Upper lobe of right lung (tissue), 1 donor: ENCODE data around the gene WRNIP1. TPM values are rescaled to one million over a fixed set of nuclear protein-coding genes. Genes with fewer than 3 reads are reported as not detected.

Source experiments
- ATAC-seq: fragments of 200-7000 bp; cut with Tn5 transposase; one replicate; pipeline ENCODE4 v1.9.1; 2020; ENCODE audit warnings: mild to moderate bottlenecking, moderate library complexity
- DNase-seq: peaks from one replicate; pipeline ENCODE4 v3.0.0-alpha.2; 2020
- H3K27ac ChIP-seq: fragments of 200-600 bp; one replicate; pipeline ENCODE4 v1.8.0; 2022
- H3K27me3 ChIP-seq: fragments of 200-600 bp; one replicate; pipeline ENCODE4 v1.8.0; 2022; ENCODE audit warnings: mild to moderate bottlenecking
- H3K36me3 ChIP-seq: fragments of 200-600 bp; one replicate; pipeline ENCODE4 v1.8.0; 2022
- H3K4me1 ChIP-seq: fragments of 200-600 bp; one replicate; pipeline ENCODE4 v1.8.0; 2022
- H3K4me3 ChIP-seq: fragments of 200-600 bp; one replicate; pipeline ENCODE4 v1.8.0; 2022; ENCODE audit warnings: mild to moderate bottlenecking
- H3K9me3 ChIP-seq: fragments of 200-600 bp; one replicate; pipeline ENCODE4 v1.8.0; 2022
- intact Hi-C: fragments of 100-400 bp; cut with DNase I; formaldehyde crosslinking; loops from one replicate; pipeline ENCODE4 v1.11.0; 2022
- total RNA-seq: library from RNA; stranded (reverse); fragmentation: NEBNext Ultra II Directional; extraction: Animal tissue kit (Norgen Biotek cat#: 25700); gene quantifications from one replicate; pipeline ENCODE4 v1.2.1, GENCODE V29; 2021
- TF ChIP-seq, protein P1 (sequence below): fragments of 200-600 bp; IDR thresholded peaks from one replicate; pipeline ENCODE4 v1.8.0; 2022; ENCODE audit warnings: antibody characterized with exemption
- donor health status: DM: no; HTN: yes; CAD: no; lungs with severe emphysema.

WRNIP1 gene
- total RNA-seq, 1 donor from 2014 or later: 42.9 TPM

DNA sequence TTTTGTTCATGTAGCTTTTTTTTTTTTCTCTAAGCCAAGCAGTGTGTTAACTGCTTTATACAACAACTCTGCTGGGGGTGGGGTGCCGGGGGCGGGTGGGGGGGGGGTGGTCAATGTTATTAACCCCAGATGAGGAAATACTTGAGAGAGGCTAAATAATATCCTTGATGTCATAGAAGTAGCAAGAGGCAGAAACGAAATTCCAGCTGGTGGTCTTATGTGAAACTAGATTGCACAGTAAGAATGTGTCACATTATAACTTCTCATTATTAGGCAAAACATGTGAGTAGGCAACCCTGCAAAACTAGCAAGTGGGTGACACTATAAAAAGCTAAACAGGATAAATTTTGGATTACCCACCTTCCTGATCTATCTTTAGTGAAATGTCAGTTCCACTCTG, 27.3 kb upstream of the WRNIP1 start:
- no peaks in the 10 kb centered on the region for H3K36me3 ChIP-seq
- no peak overlapping the region for H3K4me3 ChIP-seq
- H3K27me3 ChIP-seq: no peaks in the 10 kb centered on the region
- no peaks in the 10 kb centered on the region for H3K9me3 ChIP-seq
- H3K4me1 ChIP-seq: peaks cover 5% of the 10 kb centered on the region
- TF ChIP-seq, protein P1, sequence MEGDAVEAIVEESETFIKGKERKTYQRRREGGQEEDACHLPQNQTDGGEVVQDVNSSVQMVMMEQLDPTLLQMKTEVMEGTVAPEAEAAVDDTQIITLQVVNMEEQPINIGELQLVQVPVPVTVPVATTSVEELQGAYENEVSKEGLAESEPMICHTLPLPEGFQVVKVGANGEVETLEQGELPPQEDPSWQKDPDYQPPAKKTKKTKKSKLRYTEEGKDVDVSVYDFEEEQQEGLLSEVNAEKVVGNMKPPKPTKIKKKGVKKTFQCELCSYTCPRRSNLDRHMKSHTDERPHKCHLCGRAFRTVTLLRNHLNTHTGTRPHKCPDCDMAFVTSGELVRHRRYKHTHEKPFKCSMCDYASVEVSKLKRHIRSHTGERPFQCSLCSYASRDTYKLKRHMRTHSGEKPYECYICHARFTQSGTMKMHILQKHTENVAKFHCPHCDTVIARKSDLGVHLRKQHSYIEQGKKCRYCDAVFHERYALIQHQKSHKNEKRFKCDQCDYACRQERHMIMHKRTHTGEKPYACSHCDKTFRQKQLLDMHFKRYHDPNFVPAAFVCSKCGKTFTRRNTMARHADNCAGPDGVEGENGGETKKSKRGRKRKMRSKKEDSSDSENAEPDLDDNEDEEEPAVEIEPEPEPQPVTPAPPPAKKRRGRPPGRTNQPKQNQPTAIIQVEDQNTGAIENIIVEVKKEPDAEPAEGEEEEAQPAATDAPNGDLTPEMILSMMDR: no peak
- ATAC-seq (no peak), DNase-seq (no peak)
- intact Hi-C loops: no loop called here
- no peak overlapping the region for H3K27ac ChIP-seq

DNA sequence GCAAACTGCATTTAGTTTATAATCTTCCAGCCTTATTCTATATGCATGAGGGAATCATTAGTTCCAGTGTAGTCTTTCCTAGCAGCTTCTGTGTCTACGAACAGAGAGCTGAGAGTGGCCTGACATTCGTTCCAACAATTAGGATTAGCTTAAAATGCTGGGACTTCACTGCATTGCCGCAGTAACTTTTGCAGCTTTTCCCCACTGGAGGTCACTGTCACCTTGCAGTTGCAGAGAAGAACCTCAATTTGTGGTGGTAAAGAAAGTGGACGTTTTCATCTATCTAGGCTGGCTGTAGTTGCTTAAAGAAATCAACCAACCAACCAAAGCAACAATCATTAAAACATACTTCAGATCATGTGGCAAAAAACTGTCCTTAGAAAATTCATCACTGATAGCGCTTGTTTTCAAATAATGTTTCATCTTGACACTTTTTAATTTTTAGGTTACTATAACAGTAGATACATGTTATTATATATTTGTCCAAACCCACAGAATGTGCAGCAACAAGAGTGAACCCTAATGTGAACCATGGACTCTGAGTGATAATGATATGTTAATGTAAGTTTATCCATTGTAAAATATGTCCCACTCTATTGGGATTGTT, 26.7 kb upstream of the WRNIP1 start:
- Histone ChIP-seq H3K4me1 (no peaks in the 10 kb centered on the region), H3K9me3 (no peaks in the 10 kb centered on the region), H3K27ac (no peak overlapping the region), H3K27me3 (no peaks in the 10 kb centered on the region), H3K36me3 (no peaks in the 10 kb centered on the region), H3K4me3 (no peak overlapping the region)
- ATAC-seq (peak; percentile 72), DNase-seq (no peak)
- intact Hi-C loops: no loop called here
- TF ChIP-seq, protein P1: peak; percentile 60

DNA sequence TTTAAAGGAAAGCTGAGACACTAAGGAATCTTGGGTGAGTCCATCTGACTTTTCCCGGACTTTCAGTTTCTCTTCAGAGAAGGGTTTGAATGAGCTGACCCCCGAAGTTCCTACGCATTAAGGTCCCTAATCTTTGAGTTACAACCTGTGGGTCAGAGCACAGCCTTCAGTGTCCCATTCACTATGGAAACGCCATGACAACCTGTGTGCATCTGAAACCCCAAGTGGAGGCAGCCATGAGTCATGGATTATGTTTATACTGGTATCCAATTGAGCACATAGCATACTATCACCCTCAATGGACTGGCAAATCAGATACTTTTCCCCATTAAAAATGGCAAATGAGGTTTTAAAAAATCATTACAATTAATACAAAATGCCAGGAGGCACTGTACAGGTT, 25.9 kb upstream of the WRNIP1 start:
- no peak overlapping the region for H3K27ac ChIP-seq
- H3K4me3 ChIP-seq: no peak overlapping the region
- H3K4me1 ChIP-seq: no peaks in the 10 kb centered on the region
- DNase-seq (no peak), ATAC-seq (no peak)
- H3K9me3 ChIP-seq: no peaks in the 10 kb centered on the region
- TF ChIP-seq, protein P1: no peak
- H3K27me3 ChIP-seq: no peaks in the 10 kb centered on the region
- intact Hi-C loops: no loop called here
- no peaks in the 10 kb centered on the region for H3K36me3 ChIP-seq

DNA sequence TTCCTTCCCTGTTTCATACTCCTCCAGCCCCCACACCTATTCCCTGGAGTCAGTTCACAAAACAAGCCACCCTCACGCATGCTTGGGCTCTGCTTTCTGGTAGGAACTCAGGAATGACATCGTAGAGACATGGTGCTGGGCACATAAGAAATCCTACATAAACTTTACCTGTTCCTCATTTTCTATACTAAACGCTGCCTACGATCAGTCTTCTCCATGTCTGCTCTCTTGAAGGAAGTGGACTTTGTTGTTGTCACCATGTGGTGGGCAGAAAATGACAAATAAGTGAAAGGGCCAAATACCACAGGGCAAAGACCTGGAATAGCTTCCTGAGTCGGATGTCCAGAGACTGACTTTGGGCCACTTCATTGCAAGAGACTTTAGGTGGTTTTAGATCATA, 24.6 kb upstream of the WRNIP1 start:
- H3K36me3 ChIP-seq: no peaks in the 10 kb centered on the region
- TF ChIP-seq, protein P1: no peak
- H3K9me3 ChIP-seq: no peaks in the 10 kb centered on the region
- DNase-seq (no peak), ATAC-seq (peak; percentile 58)
- H3K27ac ChIP-seq: no peak overlapping the region
- no peaks in the 10 kb centered on the region for H3K4me1 ChIP-seq
- intact Hi-C loops: no loop called here
- H3K4me3 ChIP-seq: no peak overlapping the region
- H3K27me3 ChIP-seq: no peaks in the 10 kb centered on the region

DNA sequence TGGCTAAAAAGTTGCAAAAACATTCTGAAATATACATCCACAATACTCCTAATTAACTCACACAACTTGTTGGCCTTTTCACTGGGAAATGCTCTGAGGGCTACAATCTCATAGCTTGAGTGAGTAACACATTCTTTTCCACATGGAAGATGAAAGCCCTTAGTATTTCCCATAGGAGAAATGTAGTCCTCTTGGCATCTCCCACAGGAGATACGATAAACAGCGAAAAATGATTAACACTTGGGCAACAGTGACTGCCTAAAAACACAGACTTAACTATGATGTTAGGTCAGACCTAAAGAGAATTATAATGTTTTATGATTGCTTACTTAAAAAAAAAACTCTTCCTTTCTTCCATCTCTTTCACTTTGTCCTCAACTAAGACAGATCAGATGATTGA, 23.4 kb upstream of the WRNIP1 start:
- no peaks in the 10 kb centered on the region for H3K27me3 ChIP-seq
- no peaks in the 10 kb centered on the region for H3K4me1 ChIP-seq
- no peaks in the 10 kb centered on the region for H3K36me3 ChIP-seq
- DNase-seq (no peak), ATAC-seq (no peak)
- no peak overlapping the region for H3K27ac ChIP-seq
- intact Hi-C loops: no loop called here
- TF ChIP-seq, protein P1: no peak
- H3K9me3 ChIP-seq: no peaks in the 10 kb centered on the region
- H3K4me3 ChIP-seq: no peak overlapping the region
